ENCODE measurements around the gene GRIK4. TPM values are rescaled to one million over a fixed set of nuclear protein-coding genes. Genes with fewer than 3 reads are reported as not detected.

The GRIK4 gene
- total RNA-seq, 1 donor from 2014 or later: under 0.01 TPM

DNA sequence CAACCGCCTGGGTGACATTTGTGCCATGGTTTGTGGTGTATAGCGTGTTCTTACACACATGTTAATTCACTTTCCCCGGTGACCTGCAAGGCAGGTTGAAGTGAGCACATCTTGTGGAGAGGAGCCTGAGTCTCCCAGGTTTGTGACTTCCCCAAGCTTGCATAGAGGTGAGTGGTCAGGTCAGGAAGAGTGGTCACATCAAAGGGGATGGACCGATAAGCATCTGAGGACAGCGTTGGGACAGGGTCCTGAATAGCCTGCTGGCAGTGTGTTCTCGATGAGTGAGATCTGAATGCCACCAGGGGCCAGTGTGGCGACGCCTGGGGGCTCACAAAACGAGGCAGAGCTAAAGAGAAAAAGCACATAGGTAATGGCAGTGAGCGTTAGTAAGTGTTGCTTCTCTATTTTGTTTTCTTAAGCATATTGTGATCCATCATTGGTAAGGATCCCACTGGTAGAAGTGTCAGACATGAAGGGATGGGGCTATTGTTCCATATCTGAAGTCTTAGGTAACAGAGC lies 154.6 kb downstream of the GRIK4 start:
- no peak for DNase-seq (ENCODE audit: low read depth in 2 of 2)

DNA sequence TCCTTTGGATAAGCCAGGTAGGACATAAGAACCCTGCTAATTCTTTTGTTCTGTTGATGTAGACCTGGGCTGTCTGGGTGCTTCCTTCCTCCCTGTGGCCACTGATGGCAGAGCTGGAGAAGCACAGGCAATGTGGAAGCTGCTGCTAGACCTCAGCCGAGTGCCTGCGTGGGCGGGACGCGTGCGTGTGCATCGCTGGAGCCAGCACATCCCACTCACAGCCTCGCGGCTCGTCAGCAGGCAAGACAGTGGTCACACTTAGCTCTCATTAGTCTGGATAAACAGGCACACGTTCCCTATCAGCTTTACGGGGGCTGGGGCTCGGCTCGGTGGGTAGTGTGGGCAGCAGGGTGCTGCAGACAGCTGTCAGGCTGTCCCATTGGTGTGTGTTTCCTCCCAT lies 155.7 kb downstream of the GRIK4 start:
- DNase-seq (ENCODE audit: low read depth in 2 of 2): no peak

DNA sequence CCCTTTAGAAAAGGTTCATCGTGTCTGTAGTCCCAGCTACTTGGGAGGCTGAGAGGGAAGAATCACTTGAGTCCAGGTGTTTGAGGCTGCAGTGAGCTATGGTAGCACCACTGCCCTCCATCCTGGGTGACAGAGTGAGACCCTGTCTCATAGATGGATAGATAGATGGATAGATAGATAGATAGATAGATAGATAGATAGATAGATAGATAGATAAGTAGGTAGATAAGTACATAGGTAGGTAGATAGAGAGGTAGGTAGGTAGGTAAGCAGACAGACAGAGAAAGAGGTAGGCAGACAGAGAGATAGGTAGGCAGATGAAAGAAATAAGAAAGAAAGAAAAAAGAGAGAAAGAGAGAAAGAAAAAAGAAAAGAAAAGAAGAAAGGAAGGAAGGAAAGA lies 156.4 kb downstream of the GRIK4 start:
- DNase-seq (ENCODE audit: low read depth in 2 of 2): no peak

DNA sequence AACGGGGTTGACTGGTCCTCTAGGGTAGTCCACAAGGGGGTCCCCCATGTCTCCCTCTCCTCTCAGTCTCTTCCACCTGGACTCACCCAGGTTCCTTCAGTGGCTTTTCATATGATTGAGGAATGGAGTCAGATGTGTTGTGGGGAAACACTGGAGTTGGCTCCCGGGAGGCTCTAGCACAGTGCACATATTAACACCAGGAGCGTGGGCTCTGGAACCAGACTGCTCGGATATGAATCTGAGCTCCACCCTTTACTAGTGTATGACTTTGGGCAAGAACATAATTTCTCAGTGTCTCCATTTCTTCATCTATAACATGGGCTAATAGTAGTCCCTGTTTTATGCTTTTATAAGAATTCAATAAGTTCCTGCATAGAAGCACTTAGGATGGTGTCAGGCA lies 157.0 kb downstream of the GRIK4 start:
- no peak for DNase-seq (ENCODE audit: low read depth in 2 of 2)

DNA sequence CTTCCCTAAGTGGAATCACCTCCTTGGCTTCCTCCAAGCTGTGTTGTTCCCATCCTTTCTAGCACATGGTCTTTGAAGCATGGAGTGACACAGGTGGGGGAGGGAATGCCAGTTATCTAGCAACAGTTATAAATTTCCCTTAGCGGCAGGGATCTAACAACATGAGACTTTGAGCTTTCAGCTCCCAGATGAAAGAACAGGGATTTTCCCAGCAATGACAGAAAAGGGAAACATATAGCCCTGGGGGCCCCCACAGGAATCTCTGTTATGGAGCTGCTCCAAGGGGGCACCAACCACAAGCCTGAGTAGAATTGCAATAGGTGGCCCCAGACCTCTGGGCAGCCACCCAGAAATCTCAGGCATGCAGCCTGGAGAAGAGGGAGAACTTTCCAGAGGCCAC lies 163.0 kb downstream of the GRIK4 start:
- no peak for DNase-seq (ENCODE audit: low read depth in 2 of 2)

DNA sequence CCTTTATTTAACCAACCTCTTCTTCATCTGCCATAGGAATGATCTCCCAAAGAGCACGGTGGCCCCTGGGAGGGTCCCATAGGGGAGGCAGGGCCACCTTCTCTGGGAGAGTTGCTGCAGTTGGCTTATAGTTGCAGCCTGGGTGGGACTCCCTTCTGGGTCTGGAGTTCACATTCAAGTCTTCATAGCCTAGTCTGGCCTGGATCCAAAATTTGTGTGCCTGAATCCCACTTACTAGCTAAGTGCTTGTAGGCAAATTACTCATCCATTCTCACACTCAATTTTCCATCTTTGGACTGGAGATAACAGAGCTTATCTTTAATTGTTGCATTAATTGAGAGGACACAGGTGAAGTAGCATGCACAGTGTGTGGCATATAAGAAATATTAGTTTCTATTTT lies 163.6 kb downstream of the GRIK4 start:
- DNase-seq (ENCODE audit: low read depth in 2 of 2): no peak

DNA sequence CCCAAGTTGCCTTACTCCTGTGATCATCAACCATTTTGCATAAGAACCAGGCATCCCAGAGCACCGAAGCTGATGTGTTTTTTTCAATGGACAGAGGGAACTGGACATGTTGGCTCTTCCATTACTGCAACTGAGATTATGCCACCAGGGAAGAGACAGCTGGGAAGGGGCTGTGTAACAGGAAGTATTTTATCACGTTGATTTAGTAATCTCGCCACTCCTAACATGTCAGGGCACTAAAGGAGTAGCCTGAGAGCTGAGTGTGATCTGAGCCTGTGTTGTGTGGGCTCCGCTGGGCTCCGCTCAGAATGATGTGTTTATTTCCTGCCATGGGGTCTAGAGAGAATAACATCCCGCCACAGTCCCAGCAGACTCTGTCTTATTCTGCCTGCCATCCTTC lies 165.4 kb downstream of the GRIK4 start:
- DNase-seq (ENCODE audit: low read depth in 2 of 2): no peak

DNA sequence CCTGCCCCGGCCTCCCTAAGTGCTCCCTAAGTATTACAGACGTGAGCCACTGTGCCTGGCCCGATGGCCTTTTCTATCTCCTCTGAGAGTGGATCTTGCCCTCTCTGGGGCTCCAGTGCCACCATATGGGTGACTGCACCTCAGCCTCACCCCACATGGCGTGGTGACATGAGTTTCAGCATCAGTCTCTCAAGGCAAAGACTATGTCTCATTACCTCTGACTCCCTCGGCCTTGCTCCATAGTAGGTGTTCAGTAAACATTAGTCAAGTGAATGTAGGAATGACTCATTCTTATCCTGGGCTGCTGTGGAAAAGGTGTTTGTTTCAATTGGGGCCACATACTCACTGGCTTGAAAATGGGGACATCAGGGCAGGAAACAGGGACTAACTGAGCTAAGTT lies 168.8 kb downstream of the GRIK4 start:
- no peak for DNase-seq (ENCODE audit: low read depth in 2 of 2)

DNA sequence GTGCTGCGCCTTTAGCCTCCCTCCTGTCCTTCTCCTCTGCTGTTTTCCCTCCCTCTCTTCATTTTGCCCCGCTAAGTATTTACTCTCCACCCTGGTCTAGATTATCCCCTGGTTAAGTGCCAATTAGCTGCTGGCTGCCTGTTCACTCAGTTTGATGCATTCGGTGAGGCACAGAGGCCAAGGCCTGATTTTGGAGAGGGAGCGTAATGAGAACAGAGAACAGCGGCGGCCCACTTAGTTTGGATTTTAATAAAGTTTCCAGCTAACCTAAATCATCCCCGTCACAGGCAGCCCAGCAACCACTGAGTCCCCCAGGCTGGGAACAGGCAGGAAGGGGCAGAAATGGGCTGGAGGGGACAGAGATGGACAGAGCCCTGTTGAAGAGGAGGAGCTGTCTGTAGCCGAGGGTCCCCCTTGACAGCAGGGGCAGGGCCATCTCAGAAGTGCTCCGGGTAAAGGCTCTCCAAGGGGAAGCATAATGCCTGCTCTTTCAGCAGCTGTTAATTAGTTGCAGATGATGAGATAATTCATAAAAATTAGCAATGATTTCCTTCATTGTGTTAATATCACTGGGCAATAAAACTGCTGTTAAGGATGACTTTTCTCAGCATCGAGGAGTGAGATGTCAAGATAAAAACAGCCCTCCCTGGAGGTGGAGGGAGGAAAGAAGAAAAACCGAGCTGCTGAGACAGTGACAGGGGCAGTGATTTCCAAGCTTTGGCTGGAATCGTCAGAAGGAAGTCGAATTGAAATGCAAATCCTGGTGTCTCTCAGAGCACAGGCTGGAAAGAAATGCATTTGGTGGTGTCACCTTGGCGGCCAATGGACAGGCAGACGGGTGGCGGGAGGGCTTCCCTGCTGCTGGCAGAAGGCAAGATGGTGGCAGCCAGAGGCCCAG lies 170.1 kb downstream of the GRIK4 start:
- DNase-seq (ENCODE audit: low read depth in 2 of 2): no peak

DNA sequence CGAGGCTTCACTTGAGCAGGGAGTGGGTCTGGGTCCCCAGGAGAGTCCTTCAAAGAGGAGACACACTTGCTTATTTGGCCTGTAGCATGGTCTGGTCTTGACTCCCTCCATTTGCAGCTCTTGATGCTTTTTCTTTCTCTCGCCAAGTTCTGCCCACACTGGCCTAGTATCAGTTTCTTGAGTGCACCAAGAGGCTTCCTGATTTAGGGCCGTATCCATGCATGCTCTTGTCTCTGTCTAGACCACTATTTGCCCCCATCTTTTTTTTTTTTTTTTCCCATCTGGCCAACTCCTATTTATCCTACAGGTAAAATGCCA lies 170.7 kb downstream of the GRIK4 start:
- no peak for DNase-seq (ENCODE audit: low read depth in 2 of 2)

DNA sequence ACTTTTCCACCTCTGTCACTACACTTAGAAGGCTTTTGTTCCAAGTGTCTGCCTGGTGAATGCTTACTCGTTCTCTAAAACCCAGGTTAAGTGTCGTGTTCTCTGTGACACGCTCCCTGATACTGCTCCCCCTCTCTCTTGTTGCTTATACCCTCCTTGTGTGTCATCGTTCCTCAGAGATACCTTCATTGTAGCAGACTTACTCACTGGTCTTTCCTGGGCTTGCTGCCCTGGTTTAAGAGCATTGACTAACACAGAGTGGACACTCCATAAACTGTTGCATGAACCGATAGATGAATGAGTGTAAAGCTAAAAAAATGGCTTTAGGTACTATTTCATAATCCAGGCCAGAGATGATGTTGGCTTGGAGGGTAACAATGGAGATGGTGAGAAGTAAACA lies 171.3 kb downstream of the GRIK4 start:
- DNase-seq (ENCODE audit: low read depth in 2 of 2): no peak

DNA sequence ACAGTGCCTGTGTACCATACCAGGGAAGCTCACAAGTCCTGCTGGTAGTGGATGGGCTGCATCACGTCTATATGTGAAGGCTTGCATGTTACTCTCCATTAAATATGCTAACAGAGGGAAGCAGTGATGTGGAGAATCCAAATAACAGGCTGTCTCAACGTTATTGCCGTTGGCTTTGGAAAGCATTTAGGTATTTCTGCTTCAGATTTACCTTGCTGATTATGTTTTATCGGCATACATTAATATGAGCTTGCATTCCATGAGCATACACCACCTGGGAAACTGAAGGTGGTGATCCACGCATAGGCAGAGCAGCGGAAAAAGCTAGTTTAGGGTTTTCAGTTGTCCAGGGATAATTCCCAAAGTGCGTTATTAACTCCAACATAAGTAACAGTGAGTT lies 175.0 kb downstream of the GRIK4 start:
- no peak for DNase-seq (ENCODE audit: low read depth in 2 of 2)

DNA sequence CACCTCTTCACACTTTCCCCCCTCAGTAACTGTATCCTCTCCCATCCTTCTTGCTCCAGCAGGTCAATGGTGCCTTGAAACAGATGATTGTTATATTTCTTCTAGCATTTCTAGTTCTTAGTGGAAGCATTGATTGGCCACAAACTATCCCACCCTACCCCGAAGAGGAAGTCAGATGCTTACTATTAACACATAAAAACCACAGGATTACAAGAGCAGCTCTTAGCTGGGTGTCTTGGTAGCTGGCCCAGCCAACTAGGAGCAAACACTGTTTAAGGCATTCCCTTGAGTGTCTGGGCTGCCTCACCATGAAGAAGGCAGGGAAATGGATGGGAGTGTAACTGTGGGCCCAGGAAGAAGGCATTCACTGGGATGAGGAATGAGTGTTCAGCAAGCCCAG lies 176.6 kb downstream of the GRIK4 start:
- DNase-seq (ENCODE audit: low read depth in 2 of 2): no peak

DNA sequence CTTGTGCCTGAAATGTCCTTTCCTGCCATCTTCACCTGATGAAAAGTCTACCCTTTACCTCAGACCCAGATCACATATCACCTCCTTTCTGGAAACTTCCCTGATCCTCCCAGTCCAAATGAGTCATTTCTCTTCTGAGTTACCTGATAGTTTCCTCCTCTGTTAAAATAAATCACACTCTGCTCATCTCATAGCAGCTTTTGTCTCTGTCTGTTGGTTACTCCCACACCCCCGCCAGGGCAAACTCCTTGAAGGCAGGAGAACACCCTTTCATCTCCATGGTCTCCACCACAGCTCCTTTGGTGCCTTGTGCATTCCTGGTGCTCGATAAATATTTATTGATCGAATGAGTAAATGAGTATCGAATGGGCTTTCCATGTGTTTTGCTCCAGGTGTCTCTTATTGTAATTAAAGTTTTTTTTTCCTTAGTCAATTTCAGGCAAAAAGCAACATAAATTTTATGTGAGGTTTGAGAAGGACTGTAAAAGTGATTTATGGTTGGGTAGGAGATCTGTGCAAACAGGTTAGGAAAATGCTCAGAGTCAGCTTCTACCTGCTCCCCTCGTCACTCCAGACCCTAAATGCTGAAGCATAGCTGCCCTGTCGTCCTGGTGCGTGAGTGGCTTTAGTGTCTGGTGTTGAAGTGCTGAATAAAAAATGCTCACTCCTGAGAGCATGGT lies 178.2 kb downstream of the GRIK4 start:
- no peak for DNase-seq (ENCODE audit: low read depth in 2 of 2)

DNA sequence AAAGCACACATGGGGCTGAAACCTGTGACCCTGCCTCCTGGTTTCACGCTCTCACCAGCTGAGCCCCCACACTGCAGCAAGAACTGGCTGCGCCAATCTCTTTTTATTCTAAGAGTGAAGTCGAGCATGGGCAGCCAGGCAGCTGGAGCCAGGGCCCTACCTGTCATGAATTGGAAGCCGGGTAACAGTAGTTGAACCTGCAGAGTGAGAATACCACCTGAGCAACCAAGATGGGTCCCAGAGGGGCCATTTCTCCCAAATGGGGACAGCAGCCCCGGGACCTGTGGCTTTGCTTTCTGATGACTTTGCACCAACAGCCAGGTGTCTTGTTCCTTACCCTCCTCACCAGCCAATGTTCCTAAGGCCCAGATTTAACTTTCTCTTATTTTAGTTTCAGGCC lies 178.9 kb downstream of the GRIK4 start:
- no peak for DNase-seq (ENCODE audit: low read depth in 2 of 2)

DNA sequence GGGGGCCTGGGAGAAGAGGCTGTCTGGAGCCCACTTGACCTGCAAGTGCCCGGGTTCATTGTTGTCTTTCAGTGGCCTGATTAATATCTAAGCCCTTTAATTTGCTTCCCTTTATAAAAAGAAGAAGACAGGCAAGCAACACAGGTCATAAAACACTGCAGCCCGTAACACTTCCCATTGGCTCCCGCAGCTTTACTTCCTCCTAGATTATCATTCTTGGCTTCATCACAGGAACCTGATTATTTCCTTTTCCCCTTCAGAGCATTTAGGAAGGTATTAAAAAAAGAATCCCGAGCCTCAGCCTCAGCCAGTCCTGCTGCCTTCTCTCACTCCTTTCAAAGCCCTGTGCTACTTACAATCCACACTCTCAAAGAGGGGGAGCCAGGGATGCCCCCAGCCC lies 183.2 kb downstream of the GRIK4 start:
- no peak for DNase-seq (ENCODE audit: low read depth in 2 of 2)

DNA sequence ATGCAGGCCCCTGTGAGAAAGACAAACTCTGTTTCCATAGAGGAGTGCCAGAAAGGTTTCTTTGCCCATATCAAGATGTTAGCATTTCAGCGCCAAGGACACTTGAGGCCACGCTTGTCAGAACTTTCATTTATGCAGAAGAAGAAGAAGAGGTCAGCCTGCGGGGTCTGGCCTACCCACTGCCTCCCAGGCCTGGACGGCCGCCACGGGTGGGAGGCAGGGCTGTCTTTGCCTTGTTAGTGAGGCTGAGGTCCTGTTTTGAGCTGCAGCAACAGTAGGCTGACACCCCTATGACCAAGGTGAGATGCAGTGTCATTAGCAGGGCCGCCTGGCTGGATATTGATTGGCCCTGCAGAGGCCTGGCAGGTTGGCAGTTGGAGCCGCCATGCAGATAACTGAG lies 183.9 kb downstream of the GRIK4 start:
- DNase-seq (ENCODE audit: low read depth in 2 of 2): no peak

DNA sequence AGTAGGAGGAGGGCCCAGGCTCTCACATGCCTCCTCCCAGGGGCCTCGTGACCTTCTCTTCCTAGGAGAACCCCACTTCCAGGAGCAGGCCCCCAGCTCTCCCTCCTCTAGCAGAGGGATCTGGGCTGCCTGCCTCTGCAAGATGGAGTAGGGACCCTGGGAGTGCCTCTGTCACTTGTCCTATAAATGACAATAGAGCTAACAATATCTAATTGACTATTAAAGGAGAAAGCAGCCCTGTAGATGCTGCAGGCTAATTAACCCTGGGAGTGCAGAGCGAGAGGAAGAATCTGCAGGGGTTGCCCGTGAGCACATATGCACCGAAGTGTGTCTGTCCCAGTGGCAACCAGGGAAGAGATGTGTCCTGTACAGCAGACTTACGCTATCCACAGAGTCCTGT lies 184.4 kb downstream of the GRIK4 start:
- no peak for DNase-seq (ENCODE audit: low read depth in 2 of 2)

DNA sequence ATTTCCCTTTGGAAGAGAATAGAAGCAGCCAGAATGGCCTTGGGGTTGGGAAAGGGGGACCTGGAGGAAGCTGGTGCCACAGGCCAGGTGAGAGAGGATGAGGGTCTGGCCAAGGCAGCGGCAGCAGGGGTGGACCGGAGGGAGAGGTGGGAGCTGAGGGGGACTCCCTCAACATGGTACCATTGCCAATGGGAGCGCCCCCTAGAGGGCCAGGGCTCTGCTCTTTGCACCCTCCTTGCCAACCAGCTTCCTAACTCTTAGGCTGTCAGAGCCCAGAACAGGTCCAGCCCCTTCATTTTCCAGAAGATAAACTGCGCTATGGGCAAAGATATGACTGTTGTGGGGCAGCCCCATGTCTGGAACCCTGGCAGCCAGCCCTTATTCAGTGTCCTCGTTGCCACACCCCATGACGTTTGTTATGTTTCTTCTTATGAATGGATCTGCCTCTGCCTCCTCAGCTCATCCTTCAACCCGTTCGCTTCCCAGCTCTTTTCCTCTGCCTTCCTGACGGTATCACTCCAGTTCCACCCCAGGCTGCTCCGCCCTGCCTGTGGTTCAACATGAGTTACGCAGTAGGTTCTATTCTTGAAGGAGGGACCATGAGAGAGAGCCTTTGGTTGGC lies 185.2 kb downstream of the GRIK4 start:
- DNase-seq (ENCODE audit: low read depth in 2 of 2): no peak

DNA sequence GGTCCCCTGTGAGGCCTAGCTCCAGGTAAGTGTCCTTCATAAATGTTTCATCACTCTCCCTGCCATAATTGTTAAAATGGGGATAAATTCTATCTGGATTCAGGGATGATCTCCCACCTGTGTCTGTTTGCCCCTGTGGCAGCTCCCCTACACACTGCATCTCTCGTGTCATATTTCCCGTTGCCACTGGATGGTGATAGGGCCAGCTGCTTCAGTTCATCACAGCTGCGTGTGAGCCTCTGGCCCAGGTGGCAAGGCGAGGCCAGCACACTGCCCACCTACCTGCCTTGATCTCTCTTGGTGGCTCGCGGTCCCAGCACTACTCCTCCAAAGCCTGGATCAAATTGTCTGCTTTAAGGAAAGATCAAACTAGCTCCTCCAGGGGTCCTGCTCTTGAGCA lies 187.4 kb downstream of the GRIK4 start:
- no peak for DNase-seq (ENCODE audit: low read depth in 2 of 2)

DNA sequence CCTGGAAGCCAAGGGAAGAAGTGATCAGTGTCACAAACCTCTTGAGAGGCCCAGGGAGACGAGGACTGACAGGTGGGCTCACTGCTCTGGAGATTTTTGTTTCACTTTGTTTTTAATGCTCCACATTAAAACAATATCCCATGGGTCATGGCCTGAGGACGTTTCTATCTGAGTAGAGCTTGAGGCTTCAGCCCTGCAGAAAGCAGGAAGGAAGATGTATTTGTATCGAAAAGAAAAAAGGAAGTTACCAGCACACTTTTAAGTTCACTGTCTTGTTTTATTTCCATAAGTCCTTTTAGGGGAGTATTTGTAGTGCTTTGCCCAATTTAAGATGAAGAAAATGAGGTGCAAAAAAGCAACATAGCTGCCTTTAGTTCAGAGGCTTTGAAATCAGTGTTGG lies 191.1 kb downstream of the GRIK4 start:
- no peak for DNase-seq (ENCODE audit: low read depth in 2 of 2)

DNA sequence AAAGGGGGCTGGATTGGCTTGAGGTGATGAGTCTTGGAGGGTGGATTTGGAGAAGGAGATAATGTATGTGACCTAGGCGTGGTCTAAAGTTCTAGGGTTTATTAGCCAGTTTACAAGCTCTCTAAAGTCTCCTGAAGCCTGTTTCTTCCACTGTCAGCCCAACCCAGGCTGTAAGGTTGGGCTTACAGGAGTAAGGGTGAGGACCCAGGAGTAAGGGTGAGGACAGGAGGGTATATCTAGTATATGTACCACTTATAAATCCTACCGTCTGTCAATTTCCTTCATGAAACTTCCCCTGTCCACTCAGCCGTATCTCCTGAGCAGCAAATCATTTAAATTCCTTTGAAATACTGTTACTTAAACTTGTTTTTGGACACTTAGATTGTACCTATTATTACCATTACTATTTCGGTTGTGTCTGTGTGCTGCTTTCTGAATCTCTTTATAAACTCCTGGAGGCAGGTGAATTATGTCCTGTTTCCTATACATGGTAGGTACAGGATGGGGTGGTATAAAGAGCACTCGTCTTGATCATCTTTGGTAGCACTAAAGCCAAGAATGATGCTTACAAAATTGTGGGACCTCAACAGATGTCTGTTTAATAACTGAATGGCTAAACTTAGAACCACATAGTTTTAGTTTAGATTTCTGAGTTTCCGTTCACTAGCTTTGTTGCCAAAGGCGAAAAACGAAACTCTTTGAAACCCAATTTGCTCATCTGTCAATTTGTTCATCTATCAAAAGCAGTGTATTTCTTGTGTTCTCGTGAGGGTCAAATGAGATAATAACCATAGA lies 192.0 kb downstream of the GRIK4 start:
- DNase-seq (ENCODE audit: low read depth in 2 of 2): no peak

Data from lung microvascular endothelial cell (primary cell).